ENCODE measurements around the gene MRPL19.
A peak's percentile ranks its signal among the peaks of the same experiment; 100 is the strongest.
"Not testable (repeated sequence)": the region's sequence is repeated elsewhere in the genome, so short reads cannot be mapped to it uniquely, and the experiment has no call there.

MRPL19 gene

DNA sequence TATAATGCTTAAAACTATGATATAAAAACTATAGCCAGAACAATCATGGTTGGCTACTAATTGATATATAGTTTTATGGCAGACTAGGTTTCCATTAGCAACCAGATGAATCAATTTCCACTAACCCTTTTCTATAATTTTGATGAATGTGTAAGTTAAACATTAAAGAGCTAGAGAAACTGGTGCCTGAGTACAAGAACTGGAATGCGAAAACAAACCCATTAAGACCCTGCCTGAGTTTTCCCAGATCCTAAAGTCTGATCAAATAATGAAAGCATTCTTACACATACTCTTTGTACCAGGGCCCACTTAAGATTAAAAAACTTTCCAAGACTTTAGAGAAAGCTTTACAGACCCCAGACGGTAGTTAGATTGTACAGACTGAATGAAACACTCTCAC lies 21.3 kb downstream of the MRPL19 start:
- DNase-seq (ENCODE audit: low read depth in 2 of 2) = no peak

DNA sequence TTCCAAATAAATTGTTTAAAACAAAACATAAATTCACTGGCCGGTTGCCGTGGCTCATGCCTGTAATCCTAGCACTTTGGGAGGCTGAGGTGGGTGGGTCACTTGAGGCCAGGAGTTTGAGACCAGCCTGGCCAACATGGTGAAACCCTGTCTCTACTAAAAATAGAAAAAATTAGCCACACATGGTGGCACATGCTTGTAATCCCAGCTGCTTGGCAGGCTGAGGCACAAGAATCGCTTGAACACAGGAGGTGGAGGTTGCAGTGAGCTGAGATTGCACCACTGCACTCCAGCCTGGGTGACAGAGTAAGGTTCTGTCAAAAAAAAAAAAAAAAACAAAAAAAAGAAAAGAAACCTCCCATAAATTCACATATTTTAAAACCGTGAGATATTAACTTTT lies 28.8 kb downstream of the MRPL19 start:
- not testable (repeated sequence) for DNase-seq (ENCODE audit: low read depth in 2 of 2)

DNA sequence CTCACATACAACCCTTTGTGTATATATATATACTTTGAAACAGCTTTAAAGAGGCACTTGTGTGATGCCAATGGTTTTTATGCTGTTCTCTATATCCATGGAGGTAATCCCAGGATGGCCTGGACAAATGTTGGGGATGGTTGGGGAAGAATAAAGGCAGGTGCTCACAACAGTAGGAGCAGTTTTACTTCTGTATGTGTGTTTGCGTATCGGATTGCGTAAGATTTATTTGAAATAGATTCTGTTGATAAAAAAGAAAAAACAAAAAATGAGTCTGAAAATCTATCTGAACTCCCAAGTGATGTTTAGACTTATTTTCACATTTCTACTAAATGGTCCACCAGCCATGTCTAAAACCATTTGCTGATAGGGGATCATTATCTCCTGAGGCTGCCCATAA lies 29.3 kb downstream of the MRPL19 start:
- no peak for DNase-seq (ENCODE audit: low read depth in 2 of 2)

DNA sequence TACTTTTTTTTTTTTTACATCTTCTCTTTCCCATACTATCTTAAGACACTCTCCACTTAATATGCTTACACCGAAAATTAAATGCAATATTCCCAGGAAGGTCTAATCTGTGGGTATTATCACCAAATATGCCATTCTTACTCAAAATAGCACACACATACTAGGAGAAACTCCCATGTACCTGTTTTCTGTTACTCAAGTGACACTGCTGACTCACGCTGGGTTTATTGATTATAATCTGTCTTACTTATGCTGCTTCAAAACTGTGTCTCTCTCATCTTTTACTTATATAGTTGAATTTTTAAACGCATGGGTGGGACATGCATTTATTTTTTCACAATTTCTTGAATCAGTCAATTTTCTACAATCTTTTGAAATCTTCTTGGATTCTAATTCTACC lies 29.9 kb downstream of the MRPL19 start:
- no peak for DNase-seq (ENCODE audit: low read depth in 2 of 2)

GRCh38 chr2:75679556-75679955 lies 33.0 kb downstream of the MRPL19 start:
- DNase-seq (ENCODE audit: low read depth in 2 of 2) = no peak

DNA sequence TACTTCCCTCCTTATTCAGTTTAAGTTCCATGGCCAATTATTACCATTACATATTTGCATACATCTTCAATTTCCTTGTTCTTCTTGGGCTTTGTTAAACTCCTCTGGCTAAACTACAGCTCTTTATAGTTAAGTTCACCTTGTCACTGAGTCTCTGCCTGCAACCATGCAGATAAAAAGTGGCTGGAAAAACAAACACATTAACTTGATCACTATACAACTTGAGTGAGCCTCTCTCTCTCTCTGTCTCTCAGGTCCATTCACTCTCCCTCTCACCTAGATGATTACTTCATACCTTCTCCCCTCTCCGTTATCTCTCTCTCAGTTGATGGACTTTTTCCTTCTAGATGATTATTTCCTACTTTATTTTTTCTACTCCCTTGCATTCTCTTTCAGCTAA lies 33.8 kb downstream of the MRPL19 start:
- DNase-seq (ENCODE audit: low read depth in 2 of 2) = no peak

DNA sequence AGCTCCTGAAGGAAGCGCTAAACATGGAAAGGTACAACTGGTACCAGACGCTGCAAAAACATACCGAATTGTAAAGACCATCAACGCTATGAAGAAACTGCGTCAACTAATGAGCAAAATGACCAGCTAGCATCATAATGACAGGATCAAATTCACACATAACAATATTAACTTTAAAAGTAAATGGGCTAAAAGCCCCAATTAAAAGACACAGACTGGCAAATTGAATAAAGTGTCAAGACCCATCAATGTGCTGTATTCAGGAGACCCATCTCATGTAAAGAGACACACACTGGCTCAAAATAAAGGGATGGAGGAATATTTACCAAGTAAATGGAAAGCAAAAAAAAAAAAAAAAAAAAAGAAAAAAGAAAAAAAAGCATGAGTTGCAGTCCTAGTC lies 36.8 kb downstream of the MRPL19 start:
- not testable (repeated sequence) for DNase-seq (ENCODE audit: low read depth in 2 of 2)

DNA sequence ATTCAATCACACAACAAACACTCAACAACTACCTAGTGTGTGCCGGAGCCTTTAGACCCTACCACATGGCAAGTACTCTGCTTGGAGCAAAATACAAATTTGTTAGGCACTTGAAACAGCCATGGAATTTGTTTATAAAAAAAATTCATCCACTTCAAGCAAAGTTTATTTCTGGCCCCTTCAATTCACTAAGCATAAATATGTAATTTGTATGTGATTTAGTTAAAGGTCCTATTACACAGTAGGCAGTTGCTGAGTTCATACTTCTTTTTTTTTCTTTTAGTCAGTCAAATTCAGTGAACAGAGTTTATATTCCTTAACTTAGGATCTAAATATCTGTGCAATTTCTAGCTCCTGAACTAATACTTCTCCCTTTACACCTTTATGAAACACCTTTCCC lies 41.6 kb downstream of the MRPL19 start:
- no peak for DNase-seq (ENCODE audit: low read depth in 2 of 2)

GRCh38 chr2:75698918-75699317 lies 52.3 kb downstream of the MRPL19 start:
- DNase-seq (ENCODE audit: low read depth in 2 of 2) = no peak

- DNase-seq (ENCODE audit: low read depth in 2 of 2) = no peak
Observed at GRCh38 chr2:75702593-75702992, 56.0 kb downstream of the MRPL19 start.

DNA sequence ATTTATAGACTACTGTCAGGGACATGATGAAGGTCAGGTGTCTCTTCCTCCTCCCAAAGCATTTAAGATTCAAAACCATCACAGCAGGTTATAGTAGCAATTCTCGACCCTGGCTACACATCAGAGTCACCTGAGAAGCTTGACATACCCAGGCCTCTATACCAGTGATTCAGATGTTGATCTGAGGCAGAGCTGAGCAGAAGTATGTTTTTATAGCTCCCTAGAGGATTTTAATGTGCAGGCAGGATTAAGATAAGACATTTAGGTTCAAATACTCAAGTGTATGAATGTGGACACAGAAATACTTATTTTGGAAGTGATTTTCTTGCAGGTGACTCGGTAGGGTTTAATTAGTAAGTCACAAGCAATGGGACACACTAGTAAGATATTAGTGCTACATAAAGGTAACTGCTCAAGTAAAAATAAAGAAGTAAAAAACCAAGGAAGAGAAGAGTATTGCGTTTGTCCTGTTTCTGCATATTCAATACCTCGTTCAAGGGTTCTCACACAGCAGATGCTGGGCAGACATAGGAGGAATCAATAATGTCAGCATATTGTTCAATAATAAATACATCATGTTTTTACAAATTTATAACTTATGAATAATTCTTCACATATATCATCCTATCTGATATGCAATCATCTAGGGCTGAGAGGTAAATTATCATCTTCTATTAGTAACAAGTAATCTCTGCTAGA lies 57.2 kb downstream of the MRPL19 start:
- no peak for DNase-seq (ENCODE audit: low read depth in 2 of 2)

- no peak for DNase-seq (ENCODE audit: low read depth in 2 of 2)
Observed at GRCh38 chr2:75705921-75706320, 59.3 kb downstream of the MRPL19 start.

GRCh38 chr2:75707901-75708300 lies 61.3 kb downstream of the MRPL19 start:
- DNase-seq (ENCODE audit: low read depth in 2 of 2) = no peak

DNA sequence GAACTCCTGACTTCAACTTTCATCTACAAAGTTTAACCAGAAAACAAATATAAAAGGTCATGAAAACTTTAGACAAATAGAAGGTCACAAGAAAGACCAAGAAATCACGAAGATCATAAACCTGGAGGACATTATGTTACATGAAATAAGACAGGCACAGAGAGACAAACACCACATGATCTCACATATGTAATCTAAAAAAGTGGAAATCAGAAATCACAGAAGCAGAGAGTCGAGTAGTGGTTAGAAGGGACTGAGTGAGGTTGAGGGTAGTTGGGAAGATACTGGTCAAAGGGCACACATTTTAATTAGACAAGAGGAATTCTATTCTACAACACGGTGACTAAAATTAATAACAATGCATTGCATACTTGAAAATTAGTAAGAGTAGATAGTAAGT lies 62.7 kb downstream of the MRPL19 start:
- no peak for DNase-seq (ENCODE audit: low read depth in 2 of 2)

GRCh38 chr2:75710220-75710576 lies 63.6 kb downstream of the MRPL19 start:
- DNase-seq (ENCODE audit: low read depth in 2 of 2) = no peak

GRCh38 chr2:75710577-75711253 lies 64.1 kb downstream of the MRPL19 start, which contains the start of gene GCFC2:
Gene GCFC2, minus strand, starts transcription at chr2:75710915. Its CDS starts 60 bp downstream, at chr2:75710855.
- DNase-seq (ENCODE audit: low read depth in 2 of 2) = peak; percentile 69 to 77

DNA sequence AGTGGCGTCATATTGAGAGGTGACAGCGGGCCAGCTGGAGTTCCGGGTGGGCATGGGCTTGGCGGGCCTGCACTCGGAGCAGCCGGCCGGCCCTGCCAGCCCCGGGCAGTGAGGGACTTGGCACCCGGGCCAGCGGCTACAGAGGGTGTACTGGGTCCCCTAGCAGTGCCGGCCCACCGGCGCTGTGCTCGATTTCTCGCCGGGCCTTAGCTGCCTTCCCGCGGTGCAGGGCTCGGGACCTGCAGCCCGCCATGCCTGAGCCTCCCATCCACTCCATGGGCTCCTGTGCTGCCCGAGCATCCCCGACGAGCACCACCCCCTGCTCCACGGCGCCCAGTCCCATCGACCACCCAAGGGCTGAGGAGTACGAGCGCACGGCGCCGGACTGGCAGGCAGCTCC lies 65.0 kb downstream of the MRPL19 start:
- DNase-seq (ENCODE audit: low read depth in 2 of 2) = not testable (repeated sequence)

DNA sequence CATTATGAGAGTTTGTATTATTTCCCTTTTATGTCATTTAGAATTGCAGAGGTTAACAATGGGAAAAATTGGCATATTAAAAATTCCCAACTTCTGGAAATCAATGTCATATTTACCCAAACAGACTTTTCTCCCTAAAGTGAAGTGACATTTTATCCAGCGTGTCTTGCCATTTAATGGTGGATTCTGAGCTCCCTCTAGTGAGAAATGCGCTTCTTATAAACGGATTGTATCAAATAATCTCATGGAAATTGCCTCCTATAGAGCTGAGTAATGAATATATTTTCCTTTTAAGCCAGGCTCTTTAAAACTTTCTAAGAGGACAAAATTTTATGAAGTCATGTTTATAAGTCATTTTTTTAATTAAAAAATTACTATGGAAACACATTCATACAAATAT lies 69.8 kb downstream of the MRPL19 start:
- DNase-seq (ENCODE audit: low read depth in 2 of 2) = no peak

DNA sequence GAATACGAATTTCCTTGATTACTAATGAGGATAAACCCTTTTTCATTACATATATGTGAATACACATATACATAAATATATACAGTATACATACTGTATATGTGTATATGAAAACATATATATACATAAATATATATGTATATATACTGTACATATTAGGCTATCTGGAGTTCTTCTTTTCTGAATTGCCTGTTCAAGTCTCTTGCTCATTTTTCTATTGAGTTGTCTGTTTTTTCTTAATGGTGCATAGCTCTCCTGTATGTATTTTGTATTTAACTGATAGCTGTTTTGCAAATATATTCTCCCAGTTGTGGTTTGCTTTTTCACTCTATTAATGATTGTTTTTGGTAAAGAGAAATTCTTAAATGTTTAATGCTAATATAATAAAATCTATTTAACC lies 73.0 kb downstream of the MRPL19 start:
- no peak for DNase-seq (ENCODE audit: low read depth in 2 of 2)

DNA sequence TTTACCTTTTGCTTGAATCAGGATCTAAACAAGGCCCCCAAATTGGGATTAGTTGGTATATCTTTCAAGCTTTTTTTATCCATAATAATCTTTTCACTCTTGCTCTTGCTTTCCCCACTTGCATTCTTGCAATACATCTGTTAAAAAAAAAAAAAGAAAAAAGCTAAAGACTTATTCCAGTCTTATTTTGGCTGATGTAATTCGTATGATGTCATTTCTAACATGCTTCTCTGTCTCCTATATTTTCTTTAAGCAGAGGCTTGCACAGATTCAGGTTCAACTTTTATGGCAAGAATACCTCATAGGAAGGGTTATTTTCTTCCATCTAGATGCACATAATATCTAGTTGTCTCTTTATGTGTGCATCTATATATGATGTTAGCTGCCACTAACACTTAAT lies 73.9 kb downstream of the MRPL19 start:
- DNase-seq (ENCODE audit: low read depth in 2 of 2) = no peak

- DNase-seq (ENCODE audit: low read depth in 2 of 2) = no peak
Observed at GRCh38 chr2:75722687-75723086, 76.1 kb downstream of the MRPL19 start.

DNA sequence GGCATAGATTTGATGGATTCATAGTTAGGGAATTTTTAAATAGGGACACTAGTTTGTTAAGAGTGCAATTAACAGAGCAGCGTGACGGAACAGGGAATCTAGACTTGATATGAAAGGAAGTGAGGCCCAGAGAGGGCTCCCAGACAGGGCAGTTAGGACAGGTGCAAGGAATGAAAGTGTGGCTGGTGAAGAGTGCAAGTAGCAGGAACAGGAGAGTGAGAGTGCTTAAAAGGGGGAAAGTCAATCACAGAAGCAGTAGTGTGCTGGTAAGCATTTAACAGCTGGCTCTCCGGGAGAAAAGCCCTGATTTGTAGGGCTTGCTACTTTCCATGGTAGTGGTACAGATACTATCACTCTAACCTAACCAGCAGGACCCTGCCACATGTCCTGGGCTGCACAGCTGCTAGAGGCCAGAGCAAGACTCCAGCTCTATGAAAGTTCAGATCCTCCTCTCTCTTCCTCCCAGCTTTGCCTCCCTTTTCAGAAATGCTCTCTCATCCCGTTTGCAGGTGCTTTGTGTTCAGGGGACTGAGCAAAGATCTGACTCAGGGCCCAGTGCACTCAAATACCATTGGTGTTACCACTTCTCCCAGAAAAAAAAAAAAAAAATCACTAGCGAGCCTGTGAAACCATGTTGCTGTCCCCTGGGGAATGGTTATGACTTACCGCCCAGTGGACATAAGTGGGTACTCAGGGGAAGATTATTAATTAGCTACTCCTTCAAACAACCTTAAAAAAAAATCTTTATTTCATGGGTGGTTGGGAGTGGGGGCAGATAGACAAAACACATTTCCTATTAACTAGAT lies 82.2 kb downstream of the MRPL19 start:
- no peak for DNase-seq (ENCODE audit: low read depth in 2 of 2)

DNA sequence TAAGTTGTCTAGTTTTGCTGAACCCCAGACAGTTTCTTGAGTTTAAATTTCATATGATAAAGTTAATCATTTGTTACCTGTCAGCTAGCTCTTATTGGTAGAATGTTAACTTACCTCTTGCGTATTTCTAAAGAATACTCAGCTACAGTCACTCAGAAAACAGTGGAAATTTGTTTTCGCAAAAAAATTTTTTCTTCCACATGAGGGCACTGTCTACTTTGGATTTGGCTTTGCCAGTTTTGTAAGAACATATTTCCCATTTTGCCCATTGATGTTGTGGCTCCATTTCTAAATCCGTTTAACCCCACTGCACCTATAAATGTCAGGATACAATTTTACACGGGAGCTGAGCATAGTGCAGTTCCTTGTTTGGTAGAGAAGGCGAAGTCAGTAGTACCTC lies 83.3 kb downstream of the MRPL19 start:
- DNase-seq (ENCODE audit: low read depth in 2 of 2) = no peak
